Upper lobe of right lung (tissue), 1 donor: ENCODE measurements around the gene SMOC2. TPM values are rescaled to one million over a fixed set of nuclear protein-coding genes. Genes with fewer than 3 reads are reported as not detected.

Experiments
- ATAC-seq: fragments of 200-7000 bp; cut with Tn5 transposase; one replicate; pipeline ENCODE4 v1.9.1; 2020; ENCODE audit warnings: mild to moderate bottlenecking, moderate library complexity
- DNase-seq: peaks from one replicate; pipeline ENCODE4 v3.0.0-alpha.2; 2020
- H3K27ac ChIP-seq: fragments of 200-600 bp; one replicate; pipeline ENCODE4 v1.8.0; 2022
- H3K27me3 ChIP-seq: fragments of 200-600 bp; one replicate; pipeline ENCODE4 v1.8.0; 2022; ENCODE audit warnings: mild to moderate bottlenecking
- H3K36me3 ChIP-seq: fragments of 200-600 bp; one replicate; pipeline ENCODE4 v1.8.0; 2022
- H3K4me1 ChIP-seq: fragments of 200-600 bp; one replicate; pipeline ENCODE4 v1.8.0; 2022
- H3K4me3 ChIP-seq: fragments of 200-600 bp; one replicate; pipeline ENCODE4 v1.8.0; 2022; ENCODE audit warnings: mild to moderate bottlenecking
- H3K9me3 ChIP-seq: fragments of 200-600 bp; one replicate; pipeline ENCODE4 v1.8.0; 2022
- intact Hi-C: fragments of 100-400 bp; cut with DNase I; formaldehyde crosslinking; loops from one replicate; pipeline ENCODE4 v1.11.0; 2022
- total RNA-seq: library from RNA; stranded (reverse); fragmentation: NEBNext Ultra II Directional; extraction: Animal tissue kit (Norgen Biotek cat#: 25700); gene quantifications from one replicate; pipeline ENCODE4 v1.2.1, GENCODE V29; 2021
- TF ChIP-seq, protein P1 (sequence below): fragments of 200-600 bp; IDR thresholded peaks from one replicate; pipeline ENCODE4 v1.8.0; 2022; ENCODE audit warnings: antibody characterized with exemption
- donor health status: DM: no; HTN: yes; CAD: no; lungs with severe emphysema.

SMOC2 gene
- total RNA-seq, 1 donor from 2014 or later: 33.1 TPM

DNA sequence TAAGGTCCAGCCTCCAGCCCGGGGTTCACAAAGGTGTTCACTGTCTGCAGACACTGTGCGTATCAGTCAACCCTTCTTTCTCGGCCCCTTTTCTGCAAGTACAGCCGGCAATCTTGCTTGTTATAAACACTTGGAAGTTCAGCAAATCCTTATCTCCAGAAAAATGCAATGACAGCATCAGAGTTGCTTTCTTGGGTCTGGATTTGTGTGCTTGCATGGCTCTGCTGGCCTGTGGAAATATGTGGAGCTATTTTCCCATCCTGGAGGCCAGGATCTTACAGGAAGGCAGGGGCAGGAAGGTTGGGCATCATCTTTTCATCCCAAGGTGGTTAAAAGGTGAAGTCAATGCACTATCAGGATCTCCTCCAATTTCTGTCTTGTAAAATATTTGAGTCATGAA, 100.3 kb downstream of the SMOC2 start:
- Histone ChIP-seq H3K27me3 (peaks cover 9% of the 10 kb centered on the region), H3K27ac (peak overlapping the region; percentile 6), H3K9me3 (no peaks in the 10 kb centered on the region), H3K4me3 (no peak overlapping the region), H3K36me3 (no peaks in the 10 kb centered on the region), H3K4me1 (no peaks in the 10 kb centered on the region)
- intact Hi-C loops: no loop called here
- DNase-seq (no peak), ATAC-seq (no peak)
- TF ChIP-seq, protein P1, sequence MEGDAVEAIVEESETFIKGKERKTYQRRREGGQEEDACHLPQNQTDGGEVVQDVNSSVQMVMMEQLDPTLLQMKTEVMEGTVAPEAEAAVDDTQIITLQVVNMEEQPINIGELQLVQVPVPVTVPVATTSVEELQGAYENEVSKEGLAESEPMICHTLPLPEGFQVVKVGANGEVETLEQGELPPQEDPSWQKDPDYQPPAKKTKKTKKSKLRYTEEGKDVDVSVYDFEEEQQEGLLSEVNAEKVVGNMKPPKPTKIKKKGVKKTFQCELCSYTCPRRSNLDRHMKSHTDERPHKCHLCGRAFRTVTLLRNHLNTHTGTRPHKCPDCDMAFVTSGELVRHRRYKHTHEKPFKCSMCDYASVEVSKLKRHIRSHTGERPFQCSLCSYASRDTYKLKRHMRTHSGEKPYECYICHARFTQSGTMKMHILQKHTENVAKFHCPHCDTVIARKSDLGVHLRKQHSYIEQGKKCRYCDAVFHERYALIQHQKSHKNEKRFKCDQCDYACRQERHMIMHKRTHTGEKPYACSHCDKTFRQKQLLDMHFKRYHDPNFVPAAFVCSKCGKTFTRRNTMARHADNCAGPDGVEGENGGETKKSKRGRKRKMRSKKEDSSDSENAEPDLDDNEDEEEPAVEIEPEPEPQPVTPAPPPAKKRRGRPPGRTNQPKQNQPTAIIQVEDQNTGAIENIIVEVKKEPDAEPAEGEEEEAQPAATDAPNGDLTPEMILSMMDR: no peak

DNA sequence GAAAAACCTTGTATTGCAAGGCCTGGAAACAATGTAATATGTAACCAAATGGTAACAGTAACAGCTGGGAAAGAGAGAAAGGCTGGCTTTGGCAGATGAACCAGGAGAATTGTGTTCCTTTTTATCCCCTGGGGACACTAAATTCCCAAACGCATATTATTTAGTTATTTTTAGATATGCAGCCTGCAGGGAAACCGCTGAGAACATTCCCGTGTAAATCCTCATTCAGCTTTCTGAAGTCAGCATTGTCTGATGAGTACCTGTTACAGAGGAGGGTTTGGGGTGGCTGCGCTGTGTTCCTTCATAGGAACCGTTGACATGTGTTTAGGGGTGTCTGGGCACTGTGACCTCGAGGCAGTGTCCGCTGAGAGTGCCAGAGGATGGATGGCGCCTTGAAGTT, 101.3 kb downstream of the SMOC2 start:
- intact Hi-C loops: no loop called here
- no peaks in the 10 kb centered on the region for H3K9me3 ChIP-seq
- no peaks in the 10 kb centered on the region for H3K4me1 ChIP-seq
- DNase-seq (no peak), ATAC-seq (no peak)
- no peak overlapping the region for H3K4me3 ChIP-seq
- H3K27me3 ChIP-seq: peaks cover 9% of the 10 kb centered on the region
- peak overlapping the region; percentile 33 for H3K27ac ChIP-seq
- TF ChIP-seq, protein P1: no peak
- H3K36me3 ChIP-seq: no peaks in the 10 kb centered on the region

DNA sequence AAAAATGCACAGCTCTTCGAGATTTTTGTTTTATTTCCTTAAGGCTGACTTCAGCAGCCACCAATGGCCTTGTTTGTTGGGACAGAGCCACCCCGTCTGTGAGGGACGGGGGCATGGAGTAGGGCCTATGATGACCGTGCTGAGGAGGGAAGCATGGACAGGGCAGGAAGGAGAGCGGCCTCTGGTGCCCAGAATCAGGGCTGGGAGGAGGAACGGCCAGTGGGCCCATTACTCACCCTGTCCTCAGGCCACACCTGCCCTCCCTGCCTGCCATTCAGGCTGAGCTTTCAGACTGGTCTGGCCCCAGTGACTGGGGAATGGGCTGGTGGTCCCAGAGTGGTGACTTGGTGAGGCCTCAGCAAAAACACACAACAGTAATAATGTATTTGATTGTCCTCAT, 104.4 kb downstream of the SMOC2 start:
- Histone ChIP-seq H3K4me3 (no peak overlapping the region), H3K36me3 (no peaks in the 10 kb centered on the region), H3K27me3 (no peaks in the 10 kb centered on the region), H3K4me1 (no peaks in the 10 kb centered on the region), H3K9me3 (no peaks in the 10 kb centered on the region), H3K27ac (peak overlapping the region; percentile 51)
- DNase-seq: no peak
- peak; percentile 38 for ATAC-seq
- TF ChIP-seq, protein P1: no peak
- intact Hi-C loops: no loop called here

DNA sequence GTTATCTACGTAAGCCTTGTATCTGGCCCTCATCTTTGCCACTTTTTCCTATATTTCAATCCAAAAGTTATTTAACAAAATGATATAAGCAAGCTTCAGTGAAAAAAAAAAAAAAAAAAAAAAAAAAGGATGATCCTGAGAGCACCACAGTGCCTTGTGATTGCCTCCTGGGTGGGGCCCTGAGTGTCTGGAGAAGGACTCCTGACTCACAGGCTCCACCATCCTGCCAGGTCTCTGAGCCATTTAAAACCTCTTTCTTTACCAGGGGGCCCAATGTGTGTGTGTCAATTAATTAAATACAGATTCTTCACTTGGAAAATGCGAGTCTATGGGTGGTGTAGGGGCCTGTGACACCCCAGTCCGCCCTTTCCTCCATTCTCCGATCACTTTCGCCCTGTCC, 105.2 kb downstream of the SMOC2 start:
- DNase-seq (no peak), ATAC-seq (peak; percentile 23)
- H3K4me3 ChIP-seq: no peak overlapping the region
- peak overlapping the region; percentile 24 for H3K27ac ChIP-seq
- TF ChIP-seq, protein P1: no peak
- no peaks in the 10 kb centered on the region for H3K36me3 ChIP-seq
- no peaks in the 10 kb centered on the region for H3K4me1 ChIP-seq
- intact Hi-C loops: no loop called here
- no peaks in the 10 kb centered on the region for H3K9me3 ChIP-seq
- no peaks in the 10 kb centered on the region for H3K27me3 ChIP-seq

DNA sequence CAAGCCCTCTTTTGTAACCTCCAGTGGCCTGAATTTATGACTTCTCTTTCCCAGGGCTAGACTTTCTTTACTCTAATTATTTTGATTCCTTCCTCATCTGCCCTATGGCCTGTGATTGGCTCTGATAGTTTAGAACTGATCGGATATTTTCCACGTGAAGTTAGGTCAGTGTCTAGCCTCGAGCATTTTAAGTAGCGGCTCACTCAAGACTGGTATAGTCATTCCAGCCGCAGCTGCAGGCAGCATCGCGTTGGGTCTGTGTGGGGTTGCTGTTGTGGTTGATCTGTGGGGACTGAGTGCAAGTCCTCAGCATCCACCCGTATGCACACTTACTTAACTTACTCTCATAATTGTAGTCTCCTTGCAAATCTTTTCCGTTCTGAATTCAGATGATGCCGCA, 105.7 kb downstream of the SMOC2 start:
- TF ChIP-seq, protein P1: no peak
- Histone ChIP-seq H3K36me3 (no peaks in the 10 kb centered on the region), H3K27ac (peak overlapping the region; percentile 24), H3K4me1 (no peaks in the 10 kb centered on the region), H3K27me3 (no peaks in the 10 kb centered on the region), H3K9me3 (no peaks in the 10 kb centered on the region), H3K4me3 (no peak overlapping the region)
- ATAC-seq (no peak), DNase-seq (no peak)
- intact Hi-C loops: no loop called here

DNA sequence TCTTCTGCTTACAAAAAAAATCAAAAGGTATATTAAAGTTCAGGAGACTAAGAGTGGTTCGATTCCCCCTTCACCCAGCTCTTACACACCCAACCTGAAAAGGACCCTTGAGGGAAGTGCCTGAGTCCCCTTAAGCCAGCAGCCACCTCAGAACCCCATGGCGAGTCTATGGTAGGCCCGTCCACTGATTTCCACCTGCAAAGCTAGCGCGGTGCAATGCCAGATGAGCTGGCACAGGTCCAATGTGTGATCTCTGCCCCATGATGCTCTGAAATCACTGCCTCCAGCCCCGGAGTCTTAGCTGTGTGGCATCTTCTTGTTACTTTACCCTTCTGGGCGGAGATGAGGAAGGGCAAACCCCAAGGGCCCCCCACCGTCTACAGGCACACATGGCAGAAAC, 109.3 kb downstream of the SMOC2 start:
- no peaks in the 10 kb centered on the region for H3K4me1 ChIP-seq
- ATAC-seq: no peak
- no peak overlapping the region for H3K27ac ChIP-seq
- DNase-seq: no peak
- TF ChIP-seq, protein P1: no peak
- H3K36me3 ChIP-seq: no peaks in the 10 kb centered on the region
- intact Hi-C loops: no loop called here
- no peaks in the 10 kb centered on the region for H3K27me3 ChIP-seq
- H3K4me3 ChIP-seq: no peak overlapping the region
- H3K9me3 ChIP-seq: no peaks in the 10 kb centered on the region
